Stimulated activated naive CD8-positive, alpha-beta T cell treated with anti-CD3 and anti-CD28 coated beads, Interleukin-15, Interleukin-2, amounts not matched to agents 100 U/mL and 50 U/mL, for 24 hours (primary cell): Measurements from ENCODE around the gene SNX4.
"Not testable (repeated sequence)": the region's sequence is repeated elsewhere in the genome, so short reads cannot be mapped to it uniquely, and the experiment has no call there.

Experiments used
- ATAC-seq: fragments of 150-1000 bp; cut with Tn5 transposase; one replicate; pipeline ENCODE4 v1.10.0; 2021
- DNase-seq: peaks from one replicate; pipeline ENCODE4 v3.0.0; 2021

Gene SNX4

DNA sequence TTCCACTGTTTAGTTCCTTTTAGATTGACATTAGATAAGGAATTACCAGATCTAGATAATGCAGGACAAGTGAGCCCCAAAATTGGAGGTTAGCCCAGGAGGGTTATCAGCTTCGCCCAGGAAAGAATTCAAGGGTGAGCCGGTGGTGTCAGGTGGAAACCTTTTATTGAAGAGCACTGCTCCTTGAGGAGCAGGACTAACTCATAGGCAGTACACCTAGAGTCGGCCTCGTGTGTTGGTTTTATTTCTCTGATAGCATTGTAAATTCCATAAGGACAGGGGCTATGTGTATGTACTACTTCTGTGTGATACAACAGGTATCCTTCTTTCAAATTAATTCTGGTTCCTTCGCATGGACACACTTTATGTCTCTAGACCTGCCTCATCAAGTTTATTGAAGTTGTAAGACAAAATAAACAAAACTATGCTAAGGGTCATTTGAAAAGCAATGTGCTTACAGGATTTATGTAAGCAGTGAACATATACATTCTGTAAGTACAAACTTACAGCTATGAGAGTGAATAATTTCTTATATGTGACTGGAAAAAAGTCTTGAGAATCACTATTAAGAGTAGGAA lies 57.2 kb downstream of the SNX4 start:
- DNase-seq (no peak), ATAC-seq (no peak)

DNA sequence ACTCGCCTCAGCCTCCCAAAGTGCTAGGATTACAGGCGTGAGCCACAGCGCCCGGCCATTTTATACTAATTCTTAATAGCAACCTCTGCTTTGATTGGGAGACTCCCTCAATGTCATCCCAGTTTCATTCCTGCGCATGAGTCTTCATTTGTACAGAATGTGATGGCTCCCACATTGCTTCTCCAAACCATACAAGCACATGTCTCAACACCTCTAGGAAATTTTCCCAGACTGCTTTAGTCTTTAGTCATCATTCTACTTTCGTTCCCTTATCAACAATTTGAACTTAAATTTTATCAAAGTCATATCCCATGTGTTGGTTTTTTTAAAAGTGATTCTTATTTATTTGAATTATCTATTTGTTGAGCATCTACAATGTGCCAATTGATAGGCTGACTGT lies 58.1 kb downstream of the SNX4 start:
- DNase-seq, result no peak
- ATAC-seq, result no peak

DNA sequence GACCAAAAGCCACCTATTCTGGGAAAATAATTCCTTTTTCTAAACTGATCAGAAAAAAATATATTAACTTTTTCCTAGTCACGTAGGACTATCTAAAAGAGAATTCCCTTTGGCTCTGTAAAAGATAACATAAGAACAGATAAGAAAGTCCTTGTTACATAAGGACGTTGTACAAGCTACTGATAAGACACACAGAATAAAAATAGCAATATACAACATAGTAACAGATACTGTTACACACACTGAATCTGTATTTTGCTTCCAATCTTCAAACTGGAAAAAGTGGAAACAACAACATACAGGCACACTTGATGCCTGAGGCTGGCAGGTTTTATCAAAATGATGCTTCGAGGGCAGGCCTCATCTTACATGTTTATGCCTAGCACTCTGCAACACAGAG lies 59.8 kb downstream of the SNX4 start:
- no peak for DNase-seq
- ATAC-seq, result no peak

DNA sequence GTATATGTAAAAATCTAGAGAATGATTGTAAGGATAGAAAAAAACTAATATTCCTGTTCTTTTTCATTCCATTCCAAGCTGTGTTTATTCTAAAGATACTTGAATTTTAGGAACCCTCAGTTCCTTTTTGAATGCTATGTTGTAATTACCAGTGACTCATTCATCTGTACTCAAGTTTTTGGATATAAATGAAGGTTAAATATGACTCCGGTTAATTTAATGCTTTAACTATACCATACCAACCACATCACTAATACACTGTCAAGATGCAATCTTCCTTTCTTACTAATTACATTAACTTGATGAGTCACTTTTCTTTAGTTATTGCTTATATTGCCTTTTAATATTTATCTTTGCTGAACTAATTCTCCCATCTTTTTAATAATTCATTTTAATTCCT lies 76.1 kb downstream of the SNX4 start:
- DNase-seq (no peak), ATAC-seq (no peak)

DNA sequence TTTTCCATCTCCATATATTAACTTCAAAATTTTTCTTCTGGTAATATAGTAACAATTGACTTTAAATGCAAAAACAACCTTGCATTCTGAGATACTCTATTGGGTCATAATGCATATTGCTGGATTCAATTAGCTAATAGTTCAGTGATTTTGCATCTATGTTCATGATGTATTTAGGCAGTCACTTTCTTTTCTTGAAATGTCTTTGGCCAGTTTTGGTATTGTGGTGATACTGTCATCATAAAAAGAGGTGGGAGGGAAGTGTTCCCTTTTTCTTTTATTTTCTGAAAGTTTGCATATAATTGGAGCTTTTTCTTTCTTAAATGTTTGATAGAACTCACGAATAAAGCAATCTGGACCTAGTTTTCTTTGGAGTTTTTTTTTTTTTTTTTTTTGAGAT lies 77.5 kb downstream of the SNX4 start:
- DNase-seq (no peak), ATAC-seq (no peak)

DNA sequence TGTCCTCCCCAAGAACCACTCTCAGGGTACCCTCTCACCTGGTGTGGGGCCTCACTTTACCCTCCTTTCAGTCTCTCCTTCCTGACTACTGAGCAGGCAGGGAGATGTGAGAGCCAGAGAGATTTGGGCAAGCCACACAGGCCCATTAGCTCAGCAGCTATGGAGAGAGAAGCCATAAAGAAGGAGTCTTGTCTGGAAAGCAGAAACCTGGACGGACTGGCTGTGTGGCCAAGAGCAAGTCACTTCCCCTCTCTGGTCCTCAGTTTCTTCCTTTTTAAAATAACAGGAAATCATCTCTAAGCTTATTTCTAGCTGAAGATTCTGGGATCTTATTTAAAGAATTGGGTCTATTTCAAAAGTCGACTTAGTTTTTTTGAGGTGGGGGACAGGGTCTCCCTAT lies 79.0 kb downstream of the SNX4 start:
- no peak for DNase-seq
- ATAC-seq, result no peak

DNA sequence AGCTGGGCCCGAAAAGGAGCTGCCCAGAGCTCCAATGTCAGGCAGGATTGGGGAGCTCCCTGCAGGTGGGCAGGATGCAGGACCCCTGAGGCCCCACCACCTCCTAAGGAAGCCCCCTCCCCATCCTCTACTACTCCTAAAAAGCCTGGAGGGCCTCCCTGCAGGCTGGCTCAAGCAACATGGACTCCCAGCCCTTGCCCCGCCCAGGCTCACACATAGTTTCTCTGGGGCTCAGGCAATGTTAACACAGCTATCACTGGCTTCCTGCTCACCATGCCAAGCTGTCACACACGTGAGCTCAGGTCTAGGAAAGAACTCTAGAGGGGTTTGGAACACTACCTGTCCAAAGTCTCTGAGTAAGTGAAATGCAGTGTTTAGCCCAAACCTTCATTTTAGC lies 79.4 kb downstream of the SNX4 start:
- DNase-seq (no peak), ATAC-seq (no peak)

DNA sequence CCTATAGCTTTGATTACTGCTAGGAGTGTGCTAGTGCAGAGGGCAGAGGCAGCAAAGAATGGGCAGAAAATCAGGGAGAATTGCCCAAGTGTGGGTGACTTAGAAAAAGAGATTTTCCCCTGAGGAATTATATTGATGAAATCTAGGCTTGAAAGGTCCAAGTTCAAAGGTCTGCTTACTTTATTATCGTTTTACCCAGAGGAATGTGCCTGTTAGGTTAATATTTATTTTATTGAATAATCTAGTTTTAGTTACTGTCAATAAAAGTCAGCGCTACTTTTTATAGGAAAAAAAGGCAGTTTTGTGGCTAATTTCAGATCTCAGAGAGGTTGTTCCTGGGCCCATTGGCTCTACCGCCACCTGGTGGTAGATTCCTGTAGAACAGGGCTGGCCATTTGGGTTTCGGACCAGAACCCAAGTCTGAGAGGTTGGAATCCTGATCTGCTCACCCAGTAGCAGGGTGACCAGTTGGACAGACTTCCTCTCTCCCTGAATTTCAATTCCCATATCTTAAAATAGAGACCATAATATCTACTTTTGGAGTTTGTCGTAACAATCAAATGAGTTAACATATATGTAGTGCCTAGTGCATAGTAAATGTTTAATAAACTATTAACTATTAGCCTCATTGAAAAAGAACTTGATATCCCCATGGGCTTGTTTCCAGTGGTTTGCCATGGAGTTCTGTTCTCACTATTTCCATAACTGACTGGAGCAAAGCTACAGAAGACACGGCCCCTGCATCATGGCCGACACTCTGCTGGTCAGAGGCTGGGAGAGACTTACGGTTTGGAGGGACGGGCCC lies 82.2 kb downstream of the SNX4 start:
- peak; percentile 73 for DNase-seq

DNA sequence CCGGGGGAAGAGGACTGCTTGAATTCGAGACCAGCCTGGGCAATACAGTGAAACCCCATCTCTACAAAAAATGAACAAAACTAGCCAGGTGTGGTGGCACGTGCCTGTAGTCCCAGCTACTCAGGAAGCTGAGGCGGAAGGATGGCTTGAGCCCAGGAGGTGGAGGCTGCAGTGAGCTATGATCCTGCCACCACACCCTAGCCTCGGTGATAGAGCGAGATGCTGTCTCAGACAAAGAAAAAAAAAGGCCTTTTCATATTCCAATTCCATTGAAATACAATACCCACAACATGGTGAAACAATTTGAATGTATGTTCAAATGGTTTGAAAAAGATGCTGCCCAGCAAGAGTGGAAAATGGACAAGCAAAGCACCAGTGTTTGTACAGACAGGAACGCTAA lies 83.1 kb downstream of the SNX4 start:
- ATAC-seq, result no peak
- no peak for DNase-seq

More for the DNA sequence above, 82.2 kb downstream of the SNX4 start:
- no peak for ATAC-seq

DNA sequence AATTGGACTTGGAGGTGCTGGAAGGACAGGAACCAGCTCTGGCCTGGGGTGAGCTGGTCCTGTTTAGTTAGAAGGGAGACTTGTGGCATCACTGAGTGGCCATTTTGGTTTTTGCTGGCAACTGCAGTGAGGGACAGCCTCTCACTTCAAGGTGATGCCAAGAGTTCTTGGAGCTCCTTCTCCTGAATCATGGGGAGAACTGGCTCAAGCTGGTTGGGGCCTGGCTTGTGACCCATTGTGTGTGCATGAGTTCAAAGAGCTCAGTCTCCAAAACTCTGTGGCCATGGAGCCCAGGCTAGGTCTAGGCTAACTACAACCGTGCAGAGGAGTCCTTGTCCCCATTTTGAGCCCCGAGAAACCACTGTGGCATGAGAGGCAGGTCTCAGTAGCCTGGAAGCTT lies 84.8 kb downstream of the SNX4 start:
- DNase-seq (no peak), ATAC-seq (no peak)

DNA sequence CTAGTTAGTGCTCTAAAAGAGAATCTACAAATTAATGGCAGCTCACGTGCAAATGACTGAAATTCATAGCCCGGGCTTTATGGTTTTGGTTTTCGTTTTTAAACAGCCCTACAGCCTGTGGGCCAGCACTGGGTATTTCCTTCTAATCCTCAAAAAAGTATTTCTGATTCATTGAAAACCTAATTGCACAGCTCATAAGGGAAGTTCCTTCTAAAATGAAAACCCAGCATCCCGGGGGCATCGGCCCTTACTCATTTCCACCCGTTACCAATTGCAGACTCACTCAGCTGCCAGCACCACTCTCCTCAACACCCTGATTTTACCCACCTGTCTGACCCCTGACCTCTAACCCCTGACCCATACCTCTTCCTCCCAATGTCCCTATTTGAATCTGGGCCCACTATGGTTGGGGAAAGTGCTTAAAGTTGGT lies 85.4 kb downstream of the SNX4 start:
- ATAC-seq (peak; percentile 40), DNase-seq (peak; percentile 10)

DNA sequence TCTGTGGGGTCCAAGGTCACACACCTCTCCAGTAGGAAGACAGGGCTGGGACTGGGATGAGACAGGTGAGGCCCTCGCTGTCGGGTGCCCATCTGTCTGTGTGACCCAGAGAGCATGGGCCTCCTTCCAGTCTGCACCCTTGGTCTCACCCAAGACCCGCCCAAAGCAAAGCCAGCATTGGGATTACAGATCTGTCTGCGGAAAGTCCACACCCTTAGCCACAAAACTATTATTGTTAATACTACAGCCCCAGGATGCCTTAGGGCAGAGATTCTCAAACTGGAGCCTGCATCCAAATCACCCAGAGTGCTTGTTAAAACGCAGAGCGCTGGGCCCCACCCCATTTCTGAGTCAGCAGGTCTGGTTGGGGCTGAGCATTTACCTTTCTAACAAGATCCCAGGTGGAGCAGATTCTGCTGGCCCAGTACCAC lies 86.4 kb downstream of the SNX4 start:
- ATAC-seq (no peak), DNase-seq (no peak)

DNA sequence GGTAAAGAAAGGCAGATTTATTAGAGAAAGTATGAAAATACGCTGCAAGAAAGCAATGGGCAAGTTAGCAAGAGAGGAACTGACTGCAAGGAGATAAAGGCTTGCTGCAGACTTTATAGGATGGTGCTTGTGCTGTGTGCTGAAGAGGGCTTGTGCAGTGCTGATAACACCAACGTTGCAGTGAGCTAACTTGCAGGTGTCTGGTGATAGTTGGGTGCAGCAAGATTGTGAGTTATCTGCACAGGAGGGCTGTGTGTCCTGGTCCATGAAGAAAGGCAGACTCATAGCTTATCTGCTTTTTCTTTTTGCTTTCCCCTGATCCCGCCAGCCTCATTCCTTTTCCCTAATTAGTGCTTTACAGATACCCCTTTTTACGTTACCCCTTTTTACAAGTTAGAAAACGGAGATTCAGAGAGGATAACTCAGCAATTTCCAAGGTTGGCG lies 86.9 kb downstream of the SNX4 start:
- ATAC-seq, result no peak

DNA sequence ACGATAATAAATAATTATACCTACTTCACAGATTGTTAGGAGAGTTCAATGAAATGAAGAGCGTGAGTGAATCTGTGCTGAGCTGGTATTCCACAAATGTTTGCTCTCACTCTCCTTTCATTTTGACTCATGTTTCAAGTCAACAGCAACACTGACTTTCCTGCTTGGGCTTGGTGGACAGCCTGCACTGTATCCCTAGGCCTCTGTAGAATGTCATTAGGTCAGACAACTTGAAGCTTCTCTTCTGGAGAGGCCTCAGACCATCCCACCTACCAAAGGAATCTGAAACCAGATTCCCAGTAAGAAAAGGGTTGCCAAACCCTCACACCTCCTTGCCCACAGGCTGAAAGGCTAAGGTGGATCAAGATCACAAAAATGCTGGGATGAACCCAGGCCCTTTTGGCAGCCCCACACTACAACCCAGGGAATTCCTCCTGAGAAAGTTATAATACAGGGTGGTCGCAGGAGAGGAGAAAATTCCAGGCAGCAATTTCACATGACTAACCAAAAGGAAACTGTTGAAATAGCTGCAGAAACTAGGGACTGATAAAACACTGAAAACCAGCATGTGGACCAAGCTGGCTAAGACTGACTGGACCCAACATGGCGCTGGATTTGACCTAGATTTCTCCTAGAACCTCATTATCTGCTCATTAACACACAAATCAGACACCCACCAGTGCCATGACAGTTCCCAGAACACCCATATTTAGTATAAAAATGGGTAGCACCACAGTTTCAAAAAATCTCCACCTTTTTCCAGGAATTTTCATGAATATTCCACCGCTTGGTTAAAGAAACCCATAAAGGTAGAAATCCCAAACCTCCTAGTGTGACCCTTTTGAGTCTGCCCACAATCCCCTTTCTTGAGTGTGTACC lies 87.9 kb downstream of the SNX4 start:
- DNase-seq (no peak), ATAC-seq (no peak)

More for the DNA sequence above, 86.9 kb downstream of the SNX4 start:
- no peak for DNase-seq

DNA sequence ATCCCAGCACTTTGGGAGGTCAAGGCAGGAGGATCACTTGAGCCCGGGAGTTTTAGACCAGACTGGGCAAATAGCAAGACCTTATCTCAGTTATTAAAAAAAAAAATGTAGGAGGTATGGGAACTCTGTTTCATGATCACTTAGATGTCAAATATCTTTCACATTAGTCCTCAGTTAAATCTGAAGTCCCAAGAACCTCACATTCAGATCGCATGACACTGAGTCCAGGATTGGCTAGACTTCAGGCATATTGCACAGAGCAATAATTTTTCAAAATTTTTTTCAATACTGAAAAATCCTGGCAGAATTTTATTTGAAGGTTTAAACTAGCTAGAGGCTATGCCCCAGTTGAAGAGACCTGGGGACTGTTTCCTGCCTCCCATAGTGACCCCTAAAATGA lies 88.6 kb downstream of the SNX4 start:
- ATAC-seq (no peak), DNase-seq (no peak)

DNA sequence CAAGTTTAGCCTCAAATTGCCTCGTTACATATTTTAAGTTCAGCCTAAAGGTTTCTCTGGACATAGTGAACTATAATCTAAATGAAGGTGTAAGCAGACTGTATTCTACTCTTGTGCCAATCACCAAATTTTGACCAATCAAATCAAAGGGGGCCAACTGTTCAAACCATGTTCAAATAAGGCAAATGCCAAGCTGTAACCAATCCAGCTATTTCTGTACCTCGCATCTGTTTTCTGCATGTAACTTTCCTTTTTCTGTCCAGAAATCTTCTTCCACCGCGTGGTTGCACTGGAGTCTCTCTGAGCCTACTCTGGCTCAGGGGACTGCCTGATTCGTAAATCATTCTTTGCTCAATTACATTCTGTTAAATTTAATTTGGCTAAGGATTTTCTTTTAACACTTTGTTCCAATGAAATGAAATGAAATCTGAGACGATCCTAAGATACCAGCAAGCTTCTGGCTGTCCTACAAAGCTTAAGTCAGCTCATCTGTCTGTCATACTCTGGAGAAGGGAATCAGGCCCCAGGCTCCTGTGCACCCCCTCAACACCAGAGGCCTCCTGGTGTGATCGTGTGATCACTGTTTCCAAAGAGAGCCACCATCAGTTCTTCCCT lies 91.7 kb downstream of the SNX4 start:
- DNase-seq (no peak), ATAC-seq (no peak)

DNA sequence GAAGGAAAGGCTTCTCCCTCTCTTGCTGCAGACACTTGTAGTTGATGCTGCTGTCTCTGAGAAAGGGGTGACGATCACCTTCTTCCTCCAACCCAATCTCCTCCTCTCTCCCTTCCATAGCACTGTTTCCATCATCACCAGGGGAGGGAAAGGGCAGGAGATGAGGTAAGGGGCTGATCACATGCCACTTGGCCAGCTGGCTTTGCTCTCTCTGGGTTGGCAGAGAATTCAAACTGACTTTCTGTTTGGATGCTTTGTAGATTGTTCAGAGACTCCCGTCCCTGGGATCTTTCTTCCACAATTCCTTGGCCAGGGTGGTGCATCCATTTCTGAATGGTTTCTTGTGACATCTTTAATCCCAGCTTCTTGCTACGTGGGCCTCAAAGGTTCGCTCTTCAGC lies 101.7 kb downstream of the SNX4 start:
- ATAC-seq (no peak), DNase-seq (no peak)

DNA sequence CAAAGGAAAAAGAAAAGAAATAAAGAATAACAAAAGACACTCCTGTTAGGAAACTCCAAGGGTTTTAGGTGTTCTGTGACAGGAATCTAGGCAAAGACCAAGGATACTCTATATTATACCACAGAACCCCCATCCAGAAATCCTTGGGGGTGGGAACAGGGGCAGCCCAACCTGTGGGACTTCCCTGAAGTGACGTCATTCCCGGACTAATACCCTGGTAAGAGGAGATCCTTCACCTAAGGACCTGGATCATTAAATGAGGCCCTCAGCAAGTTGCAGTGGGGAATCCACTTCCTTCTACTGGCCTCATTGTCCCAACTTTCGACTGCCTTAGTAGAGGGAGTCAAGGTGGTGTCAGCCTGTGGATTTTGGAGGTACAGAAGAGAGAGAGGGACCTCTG lies 103.8 kb downstream of the SNX4 start:
- ATAC-seq, result no peak
- no peak for DNase-seq

DNA sequence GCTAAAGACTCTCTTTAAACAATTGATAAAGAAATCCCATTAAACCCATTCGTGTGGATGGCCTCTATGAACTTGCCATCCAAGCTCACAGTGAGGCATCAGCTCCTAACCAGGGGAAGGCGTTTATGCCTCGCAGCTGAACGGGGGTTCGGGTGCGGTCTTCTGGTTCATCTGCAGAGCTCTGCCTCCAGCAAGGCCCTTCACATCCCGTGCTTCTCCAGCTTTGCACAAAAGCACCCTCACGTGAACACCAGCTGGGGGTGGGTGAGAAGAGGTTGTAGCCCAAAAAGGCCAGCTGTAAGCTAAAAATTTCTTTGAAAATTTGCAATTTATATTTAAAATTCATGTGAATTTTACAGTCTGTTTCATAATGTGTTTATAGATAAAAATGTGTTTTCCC lies 105.3 kb downstream of the SNX4 start:
- DNase-seq (no peak), ATAC-seq (no peak)

DNA sequence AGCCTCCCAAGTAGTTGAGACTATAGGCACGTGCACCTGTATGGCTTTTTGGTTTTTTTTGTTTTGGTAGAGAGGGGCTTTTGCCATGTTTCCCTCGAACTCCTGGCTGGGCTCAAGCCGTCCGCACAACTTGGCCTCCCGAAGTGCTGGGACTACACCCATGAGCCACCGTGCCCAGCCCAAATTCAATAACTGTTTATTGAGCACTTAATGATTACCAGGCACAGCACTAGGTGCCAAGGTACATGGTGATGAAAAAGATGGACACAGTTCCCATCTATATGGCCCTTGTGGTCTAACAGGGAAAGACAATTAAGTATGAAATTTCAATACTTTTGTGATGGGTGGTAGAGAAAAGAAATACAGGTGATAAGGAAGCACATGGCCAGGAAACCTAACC lies 109.1 kb downstream of the SNX4 start:
- no peak for DNase-seq
- ATAC-seq, result no peak

DNA sequence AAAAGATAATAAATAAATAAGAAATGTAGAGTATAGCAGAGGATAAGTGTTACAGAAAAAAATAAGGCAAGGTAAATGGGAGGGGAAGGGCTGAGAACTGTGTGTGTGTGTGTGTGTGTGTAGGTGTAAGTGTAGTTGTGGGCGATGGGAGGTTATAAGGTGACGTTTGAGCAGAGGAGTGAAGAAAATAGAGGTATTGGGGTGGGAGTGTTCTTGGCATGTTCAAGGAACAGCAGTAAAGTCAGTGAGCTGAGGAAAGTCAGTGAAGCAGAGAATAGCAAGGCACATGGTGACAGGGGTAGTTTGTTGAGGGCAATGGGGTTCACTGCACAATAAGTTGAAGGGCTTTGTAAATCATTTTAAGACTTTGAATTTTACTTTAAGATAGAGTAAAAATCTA lies 113.9 kb downstream of the SNX4 start:
- no peak for ATAC-seq

DNA sequence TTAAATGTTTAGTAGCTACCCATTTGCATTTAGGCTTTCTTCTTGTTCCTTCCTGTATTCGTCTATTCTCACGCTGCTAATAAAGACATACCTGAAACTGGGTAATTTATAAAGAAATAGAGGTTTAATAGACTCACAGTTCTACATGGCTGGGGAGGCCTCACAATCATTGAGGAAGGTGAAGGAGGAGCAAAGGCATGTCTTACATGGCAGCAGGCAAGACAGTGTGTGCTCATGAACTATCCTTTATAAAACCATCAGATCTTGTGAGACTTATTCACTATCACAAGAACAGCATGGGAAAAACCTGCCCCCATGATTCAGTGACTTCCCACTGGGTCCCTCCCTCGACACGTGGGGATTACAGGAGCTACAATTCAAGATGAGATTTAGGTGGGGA lies 114.5 kb downstream of the SNX4 start:
- DNase-seq, ATAC-seq: not testable (repeated sequence)

More for the DNA sequence above, 113.9 kb downstream of the SNX4 start:
- no peak for DNase-seq

DNA sequence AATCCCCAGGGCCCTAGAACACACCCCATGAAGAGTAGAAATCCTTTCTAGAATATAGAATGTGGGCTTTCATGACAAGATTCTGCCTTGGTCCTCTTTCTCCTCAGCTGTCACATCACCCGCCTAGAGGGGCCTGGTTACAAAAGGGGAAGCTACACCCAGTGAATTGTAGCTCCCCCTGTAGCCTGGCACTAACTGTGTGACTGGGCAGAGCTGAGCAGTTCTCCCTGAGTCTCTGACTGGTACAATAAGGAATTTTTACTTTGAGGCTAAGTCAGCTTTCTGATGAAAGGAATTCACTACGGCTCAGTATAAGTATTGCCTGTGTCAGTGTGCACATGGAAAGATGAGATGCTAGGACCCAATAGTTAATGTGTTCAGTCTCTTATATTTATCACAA lies 116.2 kb downstream of the SNX4 start:
- DNase-seq (no peak), ATAC-seq (no peak)
